DND-41 (cell line): ENCODE results near the gene BCL11B.

Experiments used
- CTCF ChIP-seq: IDR thresholded peaks from 2 replicates; pipeline ENCODE4 v1.5.1; 2012; ENCODE audit warnings: borderline replicate concordance, low read length, moderate library complexity, mild to moderate bottlenecking; ENCODE audit not compliant: poor library complexity, severe bottlenecking; ENCODE audit errors: extremely low read depth
- EZH2 ChIP-seq: IDR thresholded peaks from 3 replicates; pipeline ENCODE4 v1.6.1; 2012; ENCODE audit warnings: borderline replicate concordance, low read depth, mild to moderate bottlenecking, moderate library complexity, low read length, inconsistent platforms; ENCODE audit not compliant: severe bottlenecking

- TF ChIP-seq CTCF (no peak), EZH2 (no peak)
Measured at GRCh38 chr14:99213101-99213500, 58.9 kb downstream of the BCL11B start.
